SK-N-MC (cell line): Measurements from ENCODE around the gene FMN2.
"Not testable (repeated sequence)": the region's sequence is repeated elsewhere in the genome, so short reads cannot be mapped to it uniquely, and the experiment has no call there.

ENCODE experiments used
- DNase-seq: peaks from one replicate; pipeline ENCODE4 v3.0.0-alpha.2; 2011; ENCODE audit warnings: low read depth, low spot score
- H3K27ac ChIP-seq: fragments of 200-600 bp; sonication (generic); 2 replicates; pipeline ENCODE4 v1.5.1; 2016; ENCODE audit warnings: mixed run types
- H3K36me3 ChIP-seq: fragments of 200-600 bp; sonication (generic); 2 replicates; pipeline ENCODE4 v1.6.1; 2017; ENCODE audit warnings: antibody characterized with exemption, low read length, mixed read lengths; ENCODE audit not compliant: insufficient read depth
- H3K4me3 ChIP-seq: fragments of 200-600 bp; sonication (generic); 2 replicates; pipeline ENCODE4 v1.5.1; 2016
- H3K9ac ChIP-seq: fragments of 200-600 bp; sonication (generic); 2 replicates; pipeline ENCODE4 v1.8.0; 2017; ENCODE audit warnings: mixed run types, mixed read lengths; ENCODE audit not compliant: insufficient read length
- H3K9me3 ChIP-seq: fragments of 200-600 bp; sonication (generic); 2 replicates; pipeline ENCODE4 v1.6.1; 2017; ENCODE audit warnings: low read depth, mild to moderate bottlenecking, antibody characterized with exemption, low read length, moderate library complexity, mixed read lengths
- EZH2 ChIP-seq: fragments of 200-600 bp; sonication (generic); IDR thresholded peaks from one replicate; pipeline ENCODE4 v1.6.1; 2017; ENCODE audit warnings: antibody characterized with exemption
- FOXP2 ChIP-seq: optimal IDR thresholded peaks from 2 replicates; pipeline ENCODE3; 2011; ENCODE audit warnings: mild to moderate bottlenecking, moderate library complexity; ENCODE audit not compliant: insufficient read depth; ENCODE audit errors: extremely low read length, control extremely low read depth
- POLR2AphosphoS5 ChIP-seq: IDR thresholded peaks from 2 replicates; pipeline ENCODE4 v1.6.1; 2012; ENCODE audit warnings: mild to moderate bottlenecking, low read depth, low read length, borderline replicate concordance

Gene FMN2

GRCh38 chr1:240395336-240395735 is 303.7 kb downstream of the FMN2 start:
- no peaks in the 10 kb centered on the region for H3K9me3 ChIP-seq
- TF ChIP-seq EZH2 (no peak), POLR2AphosphoS5 (no peak), FOXP2 (no peak)
- H3K36me3 ChIP-seq = no peaks in the 10 kb centered on the region
- no peak overlapping the region for H3K27ac ChIP-seq
- H3K4me3 ChIP-seq = no peak overlapping the region
- no peak overlapping the region for H3K9ac ChIP-seq
- no peak for DNase-seq

GRCh38 chr1:240399381-240399780 is 307.7 kb downstream of the FMN2 start:
- H3K4me3 ChIP-seq = no peak overlapping the region

GRCh38 chr1:240401731-240402130 is 310.0 kb downstream of the FMN2 start:
- no peak for DNase-seq
- H3K36me3 ChIP-seq = no peaks in the 10 kb centered on the region
- H3K27ac ChIP-seq = no peak overlapping the region
- H3K9me3 ChIP-seq = no peaks in the 10 kb centered on the region
- H3K9ac ChIP-seq = no peak overlapping the region
- no peak overlapping the region for H3K4me3 ChIP-seq
- TF ChIP-seq EZH2 (no peak), POLR2AphosphoS5 (no peak), FOXP2 (no peak)

More at GRCh38 chr1:240399381-240399780, 307.7 kb downstream of the FMN2 start:
- H3K9me3 ChIP-seq = no peaks in the 10 kb centered on the region
- H3K27ac ChIP-seq = no peak overlapping the region
- no peaks in the 10 kb centered on the region for H3K36me3 ChIP-seq
- no peak overlapping the region for H3K9ac ChIP-seq
- no peak for DNase-seq
- no peak for TF ChIP-seq FOXP2
- no peak for TF ChIP-seq POLR2AphosphoS5
- no peak for TF ChIP-seq EZH2

- Histone ChIP-seq H3K27ac (no peak overlapping the region), H3K9ac (no peak overlapping the region), H3K36me3 (no peaks in the 10 kb centered on the region), H3K9me3 (no peaks in the 10 kb centered on the region), H3K4me3 (no peak overlapping the region)
- no peak for DNase-seq
- no peak for TF ChIP-seq EZH2
- TF ChIP-seq POLR2AphosphoS5 = no peak
- no peak for TF ChIP-seq FOXP2
Measured at GRCh38 chr1:240402326-240402725, 310.6 kb downstream of the FMN2 start.

- no peak overlapping the region for H3K4me3 ChIP-seq
- H3K9me3 ChIP-seq = no peaks in the 10 kb centered on the region
- no peak overlapping the region for H3K27ac ChIP-seq
- H3K9ac ChIP-seq = no peak overlapping the region
- no peak for DNase-seq
- no peaks in the 10 kb centered on the region for H3K36me3 ChIP-seq
- no peak for TF ChIP-seq POLR2AphosphoS5
- TF ChIP-seq EZH2 = no peak
- no peak for TF ChIP-seq FOXP2
Measured at GRCh38 chr1:240404286-240404685, 312.6 kb downstream of the FMN2 start.

- no peak overlapping the region for H3K27ac ChIP-seq
- no peak overlapping the region for H3K9ac ChIP-seq
- no peaks in the 10 kb centered on the region for H3K36me3 ChIP-seq
- TF ChIP-seq FOXP2 (no peak), POLR2AphosphoS5 (no peak), EZH2 (no peak)
- H3K9me3 ChIP-seq = no peaks in the 10 kb centered on the region
- no peak for DNase-seq
- H3K4me3 ChIP-seq = no peak overlapping the region
Measured at GRCh38 chr1:240405751-240406150, 314.1 kb downstream of the FMN2 start.

GRCh38 chr1:240407407-240407806 is 315.7 kb downstream of the FMN2 start:
- DNase-seq = no peak
- H3K27ac ChIP-seq = no peak overlapping the region
- H3K4me3 ChIP-seq = no peak overlapping the region
- no peak overlapping the region for H3K9ac ChIP-seq
- TF ChIP-seq FOXP2 (no peak), POLR2AphosphoS5 (no peak), EZH2 (no peak)
- H3K36me3 ChIP-seq = no peaks in the 10 kb centered on the region
- no peaks in the 10 kb centered on the region for H3K9me3 ChIP-seq

- TF ChIP-seq FOXP2 = no peak
- Histone ChIP-seq H3K27ac (no peak overlapping the region), H3K9me3 (no peaks in the 10 kb centered on the region), H3K4me3 (no peak overlapping the region), H3K36me3 (no peaks in the 10 kb centered on the region), H3K9ac (no peak overlapping the region)
- DNase-seq = no peak
Measured at GRCh38 chr1:240409615-240410014, 317.9 kb downstream of the FMN2 start.

GRCh38 chr1:240413732-240414131 is 322.0 kb downstream of the FMN2 start:
- TF ChIP-seq FOXP2 (no peak), EZH2 (no peak), POLR2AphosphoS5 (no peak)
- DNase-seq = no peak
- no peak overlapping the region for H3K27ac ChIP-seq
- H3K4me3 ChIP-seq = no peak overlapping the region
- H3K9ac ChIP-seq = no peak overlapping the region
- no peaks in the 10 kb centered on the region for H3K9me3 ChIP-seq
- H3K36me3 ChIP-seq = no peaks in the 10 kb centered on the region

- TF ChIP-seq FOXP2 = no peak
- no peak for TF ChIP-seq EZH2
- TF ChIP-seq POLR2AphosphoS5 = no peak
- Histone ChIP-seq H3K27ac (no peak overlapping the region), H3K36me3 (no peaks in the 10 kb centered on the region), H3K9me3 (no peaks in the 10 kb centered on the region), H3K4me3 (no peak overlapping the region), H3K9ac (no peak overlapping the region)
- no peak for DNase-seq
Measured at GRCh38 chr1:240414237-240414636, 322.6 kb downstream of the FMN2 start.

- DNase-seq, H3K36me3 ChIP-seq, H3K9ac ChIP-seq, H3K9me3 ChIP-seq, H3K4me3 ChIP-seq, H3K27ac ChIP-seq: not testable (repeated sequence)
Measured at GRCh38 chr1:240415011-240415410, 323.3 kb downstream of the FMN2 start.
